ENCODE data around the gene PRKCB. TPM values are rescaled to one million over a fixed set of nuclear protein-coding genes. Genes with fewer than 3 reads are reported as not detected.

Gene PRKCB
- total RNA-seq, 1 experiment from 2014 or later = 0.89 TPM

GRCh38 chr16:23945243-23945642 lies 109.5 kb downstream of the PRKCB start:
- DNase-seq (ENCODE audit: low read depth, low spot score) = no peak
- Histone ChIP-seq H3K79me2 (ENCODE audit: insufficient read depth, low read length) (no peaks in the 10 kb centered on the region), H2AFZ (ENCODE audit: low read depth, low read length, poor library complexity, severe bottlenecking) (no peak overlapping the region), H3K4me2 (ENCODE audit: low read length) (no peak overlapping the region), H3K4me3 (replicated peaks in 1 of 2; ENCODE audit: low read depth in 1 of 2, low read length in 2 of 2) (no peak overlapping the region), H3K9me2 (ENCODE audit: insufficient read depth) (no peaks in the 10 kb centered on the region), H3K27ac (ENCODE audit: low read depth, low read length) (no peak overlapping the region), H3K27me3 (ENCODE audit: insufficient read depth, low read length) (peaks cover 40% of the 10 kb centered on the region), H3K4me1 (ENCODE audit: control insufficient read depth in 1 of 2, insufficient read depth in 2 of 2, low read length in 2 of 2) (no peaks in the 10 kb centered on the region), H3K9me3 (ENCODE audit: control insufficient read depth in 1 of 2, insufficient read depth in 1 of 2, low read depth in 1 of 2, low read length in 2 of 2) (no peaks in the 10 kb centered on the region), H3K36me3 (ENCODE audit: control insufficient read depth in 1 of 2, insufficient read depth in 2 of 2, low read length in 2 of 2) (no peaks in the 10 kb centered on the region), H4K20me1 (ENCODE audit: insufficient read depth) (no peaks in the 10 kb centered on the region), H3K9ac (ENCODE audit: low read length) (no peak overlapping the region)
- BruUV-seq (replicated peaks) = no TSS peak
- ChIA-PET POLR2A (no interaction called here), CTCF (no interaction called here), RAD21 (ENCODE audit: low non-redundant PET in 1 of 2, low total read pairs in 2 of 2, uncharacterized antibody in 2 of 2, unreplicated experiment in 2 of 2) (no interaction called here)
- ATAC-seq = no peak
- TF ChIP-seq EZH2phosphoT487 (IDR thresholded peaks at IDR 0.05; ENCODE audit: borderline replicate concordance) (no peak), ELF1 (IDR thresholded peaks at IDR 0.05; ENCODE audit: borderline replicate concordance, low read depth) (no peak), EZH2 (IDR thresholded peaks at IDR 0.05) (no peak), FOSL1 (IDR thresholded peaks at IDR 0.05; ENCODE audit: low read depth) (no peak), SP1 (IDR thresholded peaks at IDR 0.05; ENCODE audit: low read depth) (no peak), TCF7L2 (IDR thresholded peaks at IDR 0.05; ENCODE audit: borderline replicate concordance, extremely low read depth, insufficient read depth, insufficient read length) (no peak), ZNF274 (IDR thresholded peaks at IDR 0.05; ENCODE audit: low read depth, low read length) (no peak), POLR2AphosphoS5 (IDR thresholded peaks at IDR 0.05; ENCODE audit: low read depth, low read length) (no peak), ZFX (IDR thresholded peaks at IDR 0.05) (no peak), SIN3A (IDR thresholded peaks at IDR 0.05; ENCODE audit: low read depth) (no peak), ZBTB33 (IDR thresholded peaks at IDR 0.05; ENCODE audit: extremely low read depth, insufficient replicate concordance, low read length) (no peak), POLR2A (IDR thresholded peaks at IDR 0.05; ENCODE audit: borderline replicate concordance, extremely low read depth, insufficient read depth, insufficient read length) (no peak)
- TF ChIP-seq, protein P1, sequence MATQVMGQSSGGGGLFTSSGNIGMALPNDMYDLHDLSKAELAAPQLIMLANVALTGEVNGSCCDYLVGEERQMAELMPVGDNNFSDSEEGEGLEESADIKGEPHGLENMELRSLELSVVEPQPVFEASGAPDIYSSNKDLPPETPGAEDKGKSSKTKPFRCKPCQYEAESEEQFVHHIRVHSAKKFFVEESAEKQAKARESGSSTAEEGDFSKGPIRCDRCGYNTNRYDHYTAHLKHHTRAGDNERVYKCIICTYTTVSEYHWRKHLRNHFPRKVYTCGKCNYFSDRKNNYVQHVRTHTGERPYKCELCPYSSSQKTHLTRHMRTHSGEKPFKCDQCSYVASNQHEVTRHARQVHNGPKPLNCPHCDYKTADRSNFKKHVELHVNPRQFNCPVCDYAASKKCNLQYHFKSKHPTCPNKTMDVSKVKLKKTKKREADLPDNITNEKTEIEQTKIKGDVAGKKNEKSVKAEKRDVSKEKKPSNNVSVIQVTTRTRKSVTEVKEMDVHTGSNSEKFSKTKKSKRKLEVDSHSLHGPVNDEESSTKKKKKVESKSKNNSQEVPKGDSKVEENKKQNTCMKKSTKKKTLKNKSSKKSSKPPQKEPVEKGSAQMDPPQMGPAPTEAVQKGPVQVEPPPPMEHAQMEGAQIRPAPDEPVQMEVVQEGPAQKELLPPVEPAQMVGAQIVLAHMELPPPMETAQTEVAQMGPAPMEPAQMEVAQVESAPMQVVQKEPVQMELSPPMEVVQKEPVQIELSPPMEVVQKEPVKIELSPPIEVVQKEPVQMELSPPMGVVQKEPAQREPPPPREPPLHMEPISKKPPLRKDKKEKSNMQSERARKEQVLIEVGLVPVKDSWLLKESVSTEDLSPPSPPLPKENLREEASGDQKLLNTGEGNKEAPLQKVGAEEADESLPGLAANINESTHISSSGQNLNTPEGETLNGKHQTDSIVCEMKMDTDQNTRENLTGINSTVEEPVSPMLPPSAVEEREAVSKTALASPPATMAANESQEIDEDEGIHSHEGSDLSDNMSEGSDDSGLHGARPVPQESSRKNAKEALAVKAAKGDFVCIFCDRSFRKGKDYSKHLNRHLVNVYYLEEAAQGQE (IDR thresholded peaks at IDR 0.05; ENCODE audit: low read depth) = no peak
- TF ChIP-seq, protein P2, sequence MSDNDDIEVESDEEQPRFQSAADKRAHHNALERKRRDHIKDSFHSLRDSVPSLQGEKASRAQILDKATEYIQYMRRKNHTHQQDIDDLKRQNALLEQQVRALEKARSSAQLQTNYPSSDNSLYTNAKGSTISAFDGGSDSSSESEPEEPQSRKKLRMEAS (IDR thresholded peaks at IDR 0.05) = no peak
- intact Hi-C loops (cut with micrococcal nuclease) = no loop called here

Measured in HCT116 (cell line).